Ovary (tissue), 3 donors: ENCODE data around the gene AMER3.

Experiments used
- CTCF ChIP-seq, 3 donors: fragments of 450-650 bp in 2 of 3; fragments of 200-600 bp in 1 of 3; IDR thresholded peaks; one replicate each; pipeline versions ENCODE4 v1.5.1 to v1.8.0; 2016 to 2022; ENCODE audit warnings: antibody characterized with exemption in 3 of 3, mild to moderate bottlenecking in 1 of 3
- EP300 ChIP-seq: sonication (generic); formaldehyde crosslinking; IDR thresholded peaks from one replicate; pipeline ENCODE4 v1.6.1; 2017; ENCODE audit warnings: antibody characterized with exemption
- POLR2A ChIP-seq: fragments of 450-650 bp; IDR thresholded peaks from one replicate; pipeline ENCODE4 v1.6.1; 2017; ENCODE audit warnings: antibody characterized with exemption, mild to moderate bottlenecking, moderate library complexity
- donor health status: DM: no; HTN: no; CAD: no.

DNA sequence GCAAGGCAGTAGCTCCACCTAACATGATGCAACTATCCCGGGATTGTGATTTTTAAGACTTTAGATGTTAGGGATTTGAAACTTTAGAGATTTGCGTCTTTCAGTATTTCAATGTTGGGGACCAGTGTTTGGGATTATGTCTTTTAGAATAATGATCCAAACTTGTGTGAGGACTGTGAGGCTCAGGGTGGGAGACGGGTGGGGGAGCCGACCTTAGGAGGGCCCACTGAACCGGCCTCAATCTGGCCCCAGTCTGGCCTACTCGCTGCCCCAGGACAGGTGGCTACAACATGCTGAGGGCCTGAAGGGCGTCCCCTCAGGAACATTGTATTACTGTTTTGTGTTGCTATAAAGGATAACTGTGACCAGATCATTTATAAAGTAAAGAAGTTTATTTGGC lies 10.7 kb downstream of the AMER3 start:
- TF ChIP-seq CTCF (IDR thresholded peaks at IDR 0.05) = no peak
- TF ChIP-seq POLR2A = no peak
- TF ChIP-seq EP300 = no peak
